CD4-positive, alpha-beta T cell treated with Interleukin-1 beta for 1 hour (primary cell): ENCODE measurements around the gene TRHDE.

Source experiments
- DNase-seq, 2 donors: peaks; one replicate each; pipeline ENCODE4 v3.0.0-alpha.2; 2020 to 2022

The TRHDE gene

GRCh38 chr12:72330784-72331183 lies 58.6 kb downstream of the TRHDE start:
- DNase-seq = no peak

GRCh38 chr12:72337382-72337781 lies 65.2 kb downstream of the TRHDE start:
- no peak for DNase-seq

GRCh38 chr12:72337946-72338345 lies 65.8 kb downstream of the TRHDE start:
- no peak for DNase-seq

GRCh38 chr12:72338437-72338836 lies 66.3 kb downstream of the TRHDE start:
- DNase-seq = no peak

GRCh38 chr12:72346363-72346944 lies 74.3 kb downstream of the TRHDE start:
- peak; percentile 1 to 22 for DNase-seq

GRCh38 chr12:72349491-72349890 lies 77.3 kb downstream of the TRHDE start:
- DNase-seq = no peak

GRCh38 chr12:72359416-72359815 lies 87.2 kb downstream of the TRHDE start:
- no peak for DNase-seq

- DNase-seq = no peak
Measured at GRCh38 chr12:72365151-72365550, 93.0 kb downstream of the TRHDE start.

GRCh38 chr12:72366255-72366654 lies 94.1 kb downstream of the TRHDE start:
- no peak for DNase-seq

GRCh38 chr12:72368298-72368697 lies 96.1 kb downstream of the TRHDE start:
- no peak for DNase-seq

- no peak for DNase-seq
Measured at GRCh38 chr12:72368719-72369422, 96.7 kb downstream of the TRHDE start.

- no peak for DNase-seq
Measured at GRCh38 chr12:72369423-72369959, 97.3 kb downstream of the TRHDE start.

- DNase-seq = no peak
Measured at GRCh38 chr12:72380441-72380840, 108.3 kb downstream of the TRHDE start.

- DNase-seq = no peak
Measured at GRCh38 chr12:72388322-72388721, 116.2 kb downstream of the TRHDE start.

GRCh38 chr12:72390146-72390545 lies 118.0 kb downstream of the TRHDE start:
- DNase-seq = no peak

- no peak for DNase-seq
Measured at GRCh38 chr12:72406111-72406510, 133.9 kb downstream of the TRHDE start.

GRCh38 chr12:72432037-72432604 lies 160.0 kb downstream of the TRHDE start:
- DNase-seq = no peak

GRCh38 chr12:72433298-72433697 lies 161.1 kb downstream of the TRHDE start:
- no peak for DNase-seq

- DNase-seq = no peak
Measured at GRCh38 chr12:72434999-72435398, 162.8 kb downstream of the TRHDE start.

GRCh38 chr12:72442217-72442616 lies 170.0 kb downstream of the TRHDE start:
- DNase-seq = no peak

- DNase-seq = no peak
Measured at GRCh38 chr12:72444125-72444524, 172.0 kb downstream of the TRHDE start.

- DNase-seq = no peak
Measured at GRCh38 chr12:72444566-72444965, 172.4 kb downstream of the TRHDE start.

GRCh38 chr12:72448089-72448488 lies 175.9 kb downstream of the TRHDE start:
- DNase-seq = no peak

GRCh38 chr12:72448805-72449204 lies 176.6 kb downstream of the TRHDE start:
- DNase-seq = no peak
